Aorta (tissue), 5 donors: ENCODE results near the gene RAI2. TPM values are rescaled to one million over a fixed set of nuclear protein-coding genes. Genes with fewer than 3 reads are reported as not detected.

Experiments used
- ATAC-seq: fragments of 200-7000 bp; cut with Tn5 transposase; one replicate; pipeline ENCODE4 v1.9.1; 2022; ENCODE audit warnings: moderate library complexity; ENCODE audit not compliant: low FRiP score
- DNase-seq, 2 donors: peaks; one replicate each; pipeline ENCODE4 v3.0.0-alpha.2; 2020
- H3K27ac ChIP-seq, 2 donors: one replicate each; pipeline ENCODE4 v1.5.1; 2013; ENCODE audit warnings: low read length in 2 of 2, mild to moderate bottlenecking in 2 of 2, moderate library complexity in 2 of 2, control low read depth in 1 of 2, inconsistent platforms in 1 of 2, low read depth in 1 of 2
- H3K27me3 ChIP-seq, 2 donors: one replicate each; pipeline ENCODE4 v1.6.1; 2013; ENCODE audit warnings: control low read depth in 1 of 2, low read length in 1 of 2, mild to moderate bottlenecking in 1 of 2, moderate library complexity in 1 of 2; ENCODE audit not compliant: insufficient read depth in 2 of 2, control insufficient read depth in 1 of 2
- H3K36me3 ChIP-seq, 2 donors: one replicate each; pipeline ENCODE4 v1.6.1; 2013; ENCODE audit warnings: control low read depth in 1 of 2, low read length in 1 of 2, mild to moderate bottlenecking in 1 of 2; ENCODE audit not compliant: insufficient read depth in 2 of 2, control insufficient read depth in 1 of 2
- H3K4me1 ChIP-seq, 2 donors: one replicate each; pipeline ENCODE4 v1.6.1; 2013; ENCODE audit warnings: low read length in 2 of 2, control low read depth in 1 of 2, mild to moderate bottlenecking in 1 of 2, moderate library complexity in 1 of 2; ENCODE audit not compliant: insufficient read depth in 2 of 2, control insufficient read depth in 1 of 2
- H3K4me3 ChIP-seq, 2 donors: one replicate each; pipeline ENCODE4 v1.5.1; 2013; ENCODE audit warnings: low read length in 2 of 2, control low read depth in 1 of 2, mild to moderate bottlenecking in 1 of 2
- H3K9me3 ChIP-seq: one replicate; pipeline ENCODE4 v1.6.1; 2013; ENCODE audit warnings: mild to moderate bottlenecking, low read length; ENCODE audit not compliant: control insufficient read depth
- WGBS, 2 donors: extraction: QIAGEN DNeasy Blood & Tissue Kit; methylation state at CpG; one replicate each; pipeline ENCODE4 v1.1.7; 2013; 5-methylcytosine and 5-hydroxymethylcytosine counted together
- intact Hi-C, 2 donors: fragments of 100-400 bp; cut with DNase I; formaldehyde crosslinking; loops; one replicate each; pipeline versions ENCODE4 v1.14.2 to v1.15.0; 2022
- polyA plus RNA-seq, 2 donors: library from polyadenylated mRNA; stranded (reverse); fragments of 200-250 nt; gene quantifications; one replicate each; pipeline ENCODE4 v1.2.3, GENCODE V29; 2013
- total RNA-seq, 2 donors: library from RNA; stranded (reverse); fragmentation: NEBNext Ultra II Directional; extraction: Animal tissue kit (Norgen Biotek cat#: 25700); gene quantifications; one replicate each; pipeline ENCODE4 v1.2.1, GENCODE V29; 2021
- donor health status: healthy with polysubstance abuse.
- donor health status: Bipolar disorder and iron deficiency.
- donor health status: DM: no; HTN: no; CAD: no.
- donor health status: DM: no; HTN: no; CAD: no.
- donor health status: DM: yes; HTN: yes; CAD: no.

The RAI2 gene
- total and polyA plus RNA-seq, 4 donors = 24.9 to 32.2 (median 29.5) TPM

DNA sequence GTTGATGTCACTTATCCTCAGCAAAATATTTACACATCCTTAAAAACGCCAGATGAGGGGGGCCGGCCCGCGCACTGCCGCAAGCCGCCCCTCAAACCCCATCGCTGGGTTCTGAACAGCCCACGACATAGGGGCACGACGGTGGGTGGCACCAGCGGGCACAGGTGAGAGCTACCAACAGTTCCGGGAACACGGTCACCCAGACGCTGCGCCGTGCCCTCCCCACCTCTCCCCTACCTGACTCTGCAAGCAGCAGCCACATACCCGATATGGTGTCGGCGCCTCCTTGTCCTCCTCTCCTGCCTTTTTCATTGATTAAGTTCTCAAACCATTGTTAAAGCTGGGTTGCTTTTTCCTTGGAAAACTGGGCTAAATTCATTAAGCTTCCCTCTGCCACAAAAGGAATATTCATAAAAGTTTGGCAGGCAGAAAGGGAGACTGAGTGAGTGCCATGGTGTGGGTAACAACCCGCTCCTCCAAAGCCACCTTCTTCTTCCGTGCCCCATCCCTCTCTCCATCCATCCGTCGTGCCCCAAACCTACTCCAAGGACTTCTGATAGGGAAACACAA is 1.4 kb downstream of the RAI2 start:
- WGBS, 2 donors = 1 to 23% methylated on average over 23 of the region's 23 CpGs
- no peaks in the 10 kb centered on the region for H3K27me3 ChIP-seq
- peak; percentile 54 for ATAC-seq
- no peaks in the 10 kb centered on the region for H3K4me1 ChIP-seq
- no peak overlapping the region for H3K27ac ChIP-seq
- H3K4me3 ChIP-seq = peak overlapping the region; percentile 1 to 62
- no peak for DNase-seq
- intact Hi-C loops = loop anchor here in 1 of 2 donors (5.0 kb wide), 1 partner anchor 42 kb away; no protein-coding TSS in a partner anchor
- H3K36me3 ChIP-seq = no peaks in the 10 kb centered on the region
- no peaks in the 10 kb centered on the region for H3K9me3 ChIP-seq

DNA sequence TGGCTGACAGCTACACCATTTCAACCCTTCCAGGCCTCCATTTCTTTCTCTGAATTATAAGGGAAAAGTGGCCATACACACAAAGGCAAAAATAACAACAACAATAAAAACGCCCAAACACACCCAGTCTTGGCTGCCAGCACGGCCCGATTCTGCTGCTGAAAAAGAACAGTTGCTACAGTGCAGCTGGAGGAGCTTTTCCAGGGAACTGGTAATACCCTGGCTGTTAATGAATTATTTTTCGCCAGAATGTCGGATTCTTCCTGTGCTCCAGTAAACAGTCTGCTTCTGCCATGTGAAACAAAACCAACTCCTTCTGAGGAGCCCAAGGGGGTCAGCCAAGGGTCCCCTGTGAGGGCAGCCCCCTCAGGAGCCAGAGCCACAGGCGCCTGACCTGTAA is 6.6 kb downstream of the RAI2 start:
- DNase-seq (no peak), ATAC-seq (no peak)
- WGBS, 2 donors = 24 to 25% methylated on average over 6 of the region's 6 CpGs
- no peaks in the 10 kb centered on the region for H3K4me1 ChIP-seq
- no peak overlapping the region for H3K4me3 ChIP-seq
- no peaks in the 10 kb centered on the region for H3K27me3 ChIP-seq
- no peak overlapping the region for H3K27ac ChIP-seq
- H3K36me3 ChIP-seq = no peaks in the 10 kb centered on the region
- intact Hi-C loops = no loop called here
- no peaks in the 10 kb centered on the region for H3K9me3 ChIP-seq

DNA sequence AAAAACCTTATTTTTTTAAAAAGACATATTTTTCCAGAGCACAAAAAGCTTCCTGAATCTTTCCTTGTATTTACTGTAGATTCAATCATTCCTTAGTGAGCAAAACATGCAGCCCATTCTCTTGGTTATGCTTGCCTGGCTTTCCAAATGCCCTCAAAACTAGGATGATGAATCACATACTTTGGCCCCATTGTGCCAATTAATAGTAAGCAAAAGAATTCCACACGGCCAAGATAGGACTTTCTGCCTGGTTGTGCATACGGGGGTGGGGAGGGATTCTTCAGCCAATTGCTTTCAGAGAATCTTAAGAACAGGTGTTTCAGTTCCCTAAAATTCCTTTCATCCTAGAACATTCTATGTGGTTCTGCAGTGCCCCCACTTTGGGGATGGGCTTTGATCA is 7.0 kb downstream of the RAI2 start:
- Histone ChIP-seq H3K4me1 (no peaks in the 10 kb centered on the region), H3K36me3 (no peaks in the 10 kb centered on the region), H3K4me3 (no peak overlapping the region), H3K27ac (no peak overlapping the region), H3K27me3 (no peaks in the 10 kb centered on the region), H3K9me3 (no peaks in the 10 kb centered on the region)
- no peak for DNase-seq
- no peak for ATAC-seq
- WGBS, 2 donors = 4 to 23% methylated on average over 2 of the region's 2 CpGs
- intact Hi-C loops = no loop called here

DNA sequence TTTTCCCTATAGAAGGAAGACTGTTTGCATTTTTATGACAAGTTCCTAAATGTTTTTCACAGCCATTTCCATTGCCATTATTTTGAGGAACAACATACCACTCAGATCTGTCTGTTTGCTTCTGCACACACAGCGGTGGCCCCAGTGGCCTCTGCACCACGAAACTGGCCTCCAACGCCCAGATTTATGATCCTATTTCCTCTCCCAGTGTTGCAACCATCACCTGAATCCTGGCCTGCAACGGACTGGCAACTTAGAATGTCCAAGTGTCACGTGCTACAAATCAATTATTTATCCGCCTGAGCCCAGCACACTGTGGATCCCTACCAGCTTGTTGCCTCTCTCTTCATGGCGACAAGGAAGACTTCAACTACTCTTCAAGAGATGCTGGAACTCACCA is 9.2 kb downstream of the RAI2 start:
- Histone ChIP-seq H3K27ac (no peak overlapping the region), H3K4me1 (no peaks in the 10 kb centered on the region), H3K9me3 (no peaks in the 10 kb centered on the region), H3K36me3 (no peaks in the 10 kb centered on the region), H3K4me3 (no peak overlapping the region), H3K27me3 (no peaks in the 10 kb centered on the region)
- WGBS, 2 donors = 75 to 91% methylated on average over 7 of the region's 7 CpGs
- DNase-seq (no peak), ATAC-seq (no peak)
- intact Hi-C loops = no loop called here

DNA sequence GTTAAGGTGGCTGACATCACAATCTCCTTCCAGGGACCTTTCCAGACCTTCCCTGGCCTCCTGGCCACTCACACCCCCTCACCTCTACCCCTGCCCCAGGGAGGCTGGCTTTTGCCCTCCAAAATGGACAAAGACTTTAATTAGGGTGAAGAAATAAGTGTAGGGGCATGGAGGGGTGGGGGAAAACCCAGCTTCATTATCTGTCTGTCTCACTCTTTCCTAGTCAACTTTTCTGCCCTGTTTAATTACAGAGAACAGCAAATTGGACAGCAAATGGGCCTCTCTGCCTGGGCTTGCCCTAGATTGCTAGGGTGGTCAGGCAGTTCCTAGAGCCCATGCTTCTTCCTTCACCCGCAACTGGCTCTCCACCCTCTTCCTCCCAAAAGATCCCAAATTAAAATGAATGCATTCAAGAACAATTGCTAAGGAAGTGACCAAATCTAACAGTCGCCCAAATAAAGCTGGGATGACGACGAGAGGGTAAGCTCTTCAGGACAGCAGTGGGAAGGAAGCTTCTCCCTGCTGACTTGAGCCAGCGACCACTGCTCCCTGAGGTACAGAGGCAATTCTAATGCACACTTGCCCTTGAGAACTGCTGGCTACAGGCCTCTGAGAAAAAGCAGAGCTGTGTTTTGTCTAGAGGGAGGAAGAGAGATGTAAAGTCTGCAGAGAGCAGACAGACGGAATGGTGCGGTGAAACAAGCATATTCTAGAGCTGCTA is 12.4 kb downstream of the RAI2 start:
- DNase-seq (no peak), ATAC-seq (no peak)
- no peak overlapping the region for H3K4me3 ChIP-seq
- intact Hi-C loops = no loop called here
- no peaks in the 10 kb centered on the region for H3K27me3 ChIP-seq
- no peaks in the 10 kb centered on the region for H3K9me3 ChIP-seq
- H3K27ac ChIP-seq = no peak overlapping the region
- H3K36me3 ChIP-seq = no peaks in the 10 kb centered on the region
- no peaks in the 10 kb centered on the region for H3K4me1 ChIP-seq
- 73 to 97% methylated on average over 7 of the region's 7 CpGs for WGBS, 2 donors

DNA sequence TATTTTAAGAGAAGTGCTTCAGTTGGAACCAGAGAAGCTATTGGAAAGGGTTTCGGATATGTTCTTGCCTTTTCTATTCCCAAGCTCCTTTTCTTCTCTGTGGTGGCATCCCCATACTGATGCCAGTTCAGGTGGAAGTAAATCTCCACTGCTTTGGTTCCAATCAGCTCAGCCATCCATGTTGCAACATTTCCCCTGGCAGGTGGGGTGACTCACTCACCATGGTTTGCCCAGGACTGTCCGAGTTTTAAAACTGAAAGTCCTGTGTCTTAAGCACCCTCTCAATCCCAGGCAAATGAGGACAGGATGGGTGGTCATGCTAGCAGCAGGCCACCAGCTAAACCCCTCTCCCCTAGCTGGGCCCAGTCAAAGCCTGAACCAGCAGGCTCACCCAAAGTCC is 15.1 kb downstream of the RAI2 start:
- Histone ChIP-seq H3K27ac (no peak overlapping the region), H3K27me3 (no peaks in the 10 kb centered on the region), H3K36me3 (no peaks in the 10 kb centered on the region), H3K4me3 (no peak overlapping the region), H3K9me3 (no peaks in the 10 kb centered on the region), H3K4me1 (no peaks in the 10 kb centered on the region)
- whole genome bisulfite sequencing, 2 donors = 72 to 87% methylated on average over 2 of the region's 2 CpGs
- intact Hi-C loops = no loop called here
- DNase-seq (no peak), ATAC-seq (no peak)

DNA sequence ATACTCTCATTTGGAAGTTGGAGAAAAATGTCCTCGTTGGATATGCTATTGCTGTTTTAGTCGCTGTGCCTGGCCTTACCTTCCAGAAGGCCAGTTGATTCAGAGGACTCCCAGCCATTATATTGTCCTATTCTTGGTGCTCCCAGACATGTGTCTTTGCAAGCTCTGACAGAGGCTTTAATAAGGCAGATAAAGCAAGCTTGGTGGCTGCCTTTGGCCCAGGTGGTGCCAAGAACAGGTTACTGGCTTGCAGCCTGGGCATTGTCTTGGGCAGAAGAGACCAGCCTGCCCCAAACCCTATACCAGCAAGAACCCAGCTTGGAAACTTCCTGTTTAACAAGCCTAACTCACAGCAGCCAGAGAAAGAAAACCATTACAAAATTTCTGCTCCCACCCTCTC is 16.9 kb downstream of the RAI2 start:
- DNase-seq (no peak), ATAC-seq (no peak)
- intact Hi-C loops = no loop called here
- no peaks in the 10 kb centered on the region for H3K4me1 ChIP-seq
- H3K36me3 ChIP-seq = no peaks in the 10 kb centered on the region
- no peaks in the 10 kb centered on the region for H3K9me3 ChIP-seq
- H3K4me3 ChIP-seq = no peak overlapping the region
- H3K27ac ChIP-seq = no peak overlapping the region
- H3K27me3 ChIP-seq = no peaks in the 10 kb centered on the region
- WGBS, 2 donors = 14 to 19% methylated on average over 2 of the region's 2 CpGs

DNA sequence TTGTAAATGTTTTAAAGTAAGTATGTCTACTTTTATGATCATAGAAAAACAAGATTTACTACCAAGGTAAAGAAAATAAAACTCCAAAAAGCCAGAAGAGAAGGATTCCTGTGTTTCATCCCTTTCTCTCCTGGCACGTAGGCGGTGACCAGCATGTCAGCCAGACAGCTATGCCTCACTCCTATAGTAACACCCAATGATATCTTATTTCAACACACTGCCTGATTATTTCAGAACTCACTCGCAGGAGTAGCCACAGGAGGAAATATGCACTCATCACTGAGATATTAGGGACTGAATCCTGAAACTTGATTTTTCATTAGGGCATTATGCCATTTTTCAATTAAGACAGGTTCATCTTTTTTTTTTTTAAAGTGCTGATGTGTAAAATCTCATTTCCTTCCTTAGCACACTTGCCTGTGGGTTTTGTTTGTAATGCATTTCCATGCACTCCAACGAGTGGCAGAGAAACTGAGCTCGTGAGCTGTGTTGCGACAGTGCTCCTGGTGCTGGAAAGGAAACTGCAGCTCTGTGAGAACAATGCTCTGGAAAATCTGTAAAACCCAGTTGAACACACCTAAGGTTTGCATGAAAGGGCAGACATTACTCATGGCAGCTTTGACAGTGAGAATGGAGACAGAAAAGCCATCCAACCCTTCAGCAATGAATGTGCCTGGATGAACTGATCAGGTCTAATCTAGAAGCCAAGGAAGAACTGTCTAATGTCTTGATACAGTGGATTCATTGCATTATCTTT is 18.2 kb downstream of the RAI2 start:
- H3K4me1 ChIP-seq = no peaks in the 10 kb centered on the region
- no peak for ATAC-seq
- no peaks in the 10 kb centered on the region for H3K36me3 ChIP-seq
- H3K27me3 ChIP-seq = no peaks in the 10 kb centered on the region
- no peaks in the 10 kb centered on the region for H3K9me3 ChIP-seq
- H3K4me3 ChIP-seq = no peak overlapping the region
- WGBS, 2 donors = 79 to 92% methylated on average over 6 of the region's 6 CpGs
- no peak overlapping the region for H3K27ac ChIP-seq
- intact Hi-C loops = no loop called here
- DNase-seq = no peak

DNA sequence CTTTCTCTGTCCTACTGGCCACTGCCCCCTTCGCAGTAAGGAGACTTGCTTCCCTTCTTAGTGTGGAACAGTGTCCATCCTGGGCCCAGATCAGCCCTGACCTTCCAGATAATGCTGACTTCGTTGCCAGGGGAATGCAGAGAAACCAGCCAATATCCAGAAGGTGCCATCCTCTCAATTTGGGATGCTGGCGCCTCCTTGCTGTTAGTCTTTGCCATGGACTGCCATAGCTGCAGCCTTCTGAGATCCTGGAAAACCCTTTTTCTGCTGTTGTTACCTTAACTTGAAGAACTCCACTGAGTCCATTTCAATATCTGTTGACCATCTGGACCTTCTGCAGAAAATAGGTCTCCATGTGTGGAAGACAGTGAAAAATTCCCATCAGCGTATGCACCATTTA is 21.8 kb downstream of the RAI2 start:
- no peak overlapping the region for H3K27ac ChIP-seq
- DNase-seq (no peak), ATAC-seq (no peak)
- intact Hi-C loops = no loop called here
- H3K36me3 ChIP-seq = no peaks in the 10 kb centered on the region
- H3K4me3 ChIP-seq = no peak overlapping the region
- WGBS, 2 donors = 70 to 85% methylated on average over 4 of the region's 4 CpGs
- H3K9me3 ChIP-seq = no peaks in the 10 kb centered on the region
- no peaks in the 10 kb centered on the region for H3K27me3 ChIP-seq
- H3K4me1 ChIP-seq = no peaks in the 10 kb centered on the region
